SH-SY5Y (cell line): ENCODE results near the gene IGBP1.

Experiments
- GATA2 ChIP-seq: IDR thresholded peaks from 2 replicates; pipeline ENCODE4 v1.6.1; 2011; ENCODE audit warnings: mild to moderate bottlenecking, low read depth, low read length
- GATA3 ChIP-seq: IDR thresholded peaks from 2 replicates; pipeline ENCODE4 v1.6.1; 2011; ENCODE audit warnings: low read depth, mild to moderate bottlenecking, low read length, moderate library complexity

GRCh38 chrX:70132224-70132623 lies 1.0 kb upstream of the IGBP1 start:
- TF ChIP-seq GATA3, result no peak
- TF ChIP-seq GATA2, result no peak
